Right kidney (tissue), 1 donor: ENCODE results near the gene LMO1.

Experiments used
- DNase-seq: peaks from one replicate; pipeline ENCODE4 v3.0.0-alpha.2; 2016

Gene LMO1

GRCh38 chr11:8288166-8288772 lies 24.6 kb upstream of the LMO1 start:
- DNase-seq: no peak

GRCh38 chr11:8287703-8288102 lies 24.0 kb upstream of the LMO1 start:
- no peak for DNase-seq

GRCh38 chr11:8287297-8287696 lies 23.6 kb upstream of the LMO1 start:
- no peak for DNase-seq

GRCh38 chr11:8286886-8287285 lies 23.2 kb upstream of the LMO1 start:
- no peak for DNase-seq

GRCh38 chr11:8285796-8286195 lies 22.1 kb upstream of the LMO1 start:
- no peak for DNase-seq

GRCh38 chr11:8285228-8285627 lies 21.6 kb upstream of the LMO1 start:
- DNase-seq: no peak

- peak; percentile 53 for DNase-seq
These were observed 20.0 kb upstream of the LMO1 start for GRCh38 chr11:8283465-8284230.

- DNase-seq: no peak
These were observed 19.4 kb upstream of the LMO1 start for GRCh38 chr11:8283100-8283464.

GRCh38 chr11:8282631-8283030 lies 19.0 kb upstream of the LMO1 start:
- DNase-seq: peak; percentile 49

- no peak for DNase-seq
These were observed 17.6 kb upstream of the LMO1 start for GRCh38 chr11:8281266-8281665.

- no peak for DNase-seq
These were observed 14.0 kb upstream of the LMO1 start for GRCh38 chr11:8277691-8278090.

GRCh38 chr11:8276528-8276927 lies 12.8 kb upstream of the LMO1 start:
- DNase-seq: no peak

GRCh38 chr11:8273287-8273686 lies 9.6 kb upstream of the LMO1 start:
- no peak for DNase-seq

GRCh38 chr11:8271106-8271886 lies 7.6 kb upstream of the LMO1 start:
- no peak for DNase-seq

GRCh38 chr11:8269636-8270035 lies 6.0 kb upstream of the LMO1 start:
- no peak for DNase-seq

GRCh38 chr11:8268530-8269400 lies 5.1 kb upstream of the LMO1 start:
- DNase-seq: peak; percentile 61

- DNase-seq: peak; percentile 76
These were observed 4.3 kb upstream of the LMO1 start for GRCh38 chr11:8267831-8268529.

- no peak for DNase-seq
These were observed 3.6 kb upstream of the LMO1 start for GRCh38 chr11:8267280-8267679.

- DNase-seq: no peak
These were observed 2.9 kb upstream of the LMO1 start for GRCh38 chr11:8266246-8267241.

GRCh38 chr11:8265681-8266241 lies 2.1 kb upstream of the LMO1 start:
- no peak for DNase-seq
